Stimulated activated CD8-positive, alpha-beta memory T cell treated with anti-CD3 and anti-CD28 coated beads, Interleukin-12 subunit alpha, Interleukin-12 subunit beta, amount 100 ng/mL, for 24 hours (primary cell): ENCODE data around the gene OSBPL1A.

Source experiments
- DNase-seq: peaks from one replicate; pipeline ENCODE4 v3.0.0-alpha.2; 2020; ENCODE audit errors: extremely low read depth

The OSBPL1A gene

GRCh38 chr18:24341361-24341760, 56.3 kb downstream of the OSBPL1A start:
- no peak for DNase-seq

- DNase-seq: no peak
Measured at GRCh38 chr18:24333084-24333483, 64.5 kb downstream of the OSBPL1A start.

- no peak for DNase-seq
Measured at GRCh38 chr18:24326211-24326610, 71.4 kb downstream of the OSBPL1A start.

GRCh38 chr18:24322584-24323136, 75.0 kb downstream of the OSBPL1A start:
- DNase-seq: no peak

GRCh38 chr18:24321071-24321470, 76.6 kb downstream of the OSBPL1A start:
- DNase-seq: no peak

GRCh38 chr18:24319757-24320156, 77.9 kb downstream of the OSBPL1A start:
- no peak for DNase-seq

GRCh38 chr18:24317370-24317769, 80.3 kb downstream of the OSBPL1A start:
- DNase-seq: no peak

- no peak for DNase-seq
Measured at GRCh38 chr18:24315170-24315569, 82.5 kb downstream of the OSBPL1A start.

GRCh38 chr18:24306201-24306600, 91.4 kb downstream of the OSBPL1A start:
- no peak for DNase-seq

- DNase-seq: no peak
Measured at GRCh38 chr18:24300703-24301102, 96.9 kb downstream of the OSBPL1A start.

GRCh38 chr18:24296276-24296675, 101.3 kb downstream of the OSBPL1A start:
- DNase-seq: no peak

GRCh38 chr18:24293254-24293653, 104.4 kb downstream of the OSBPL1A start:
- no peak for DNase-seq

- no peak for DNase-seq
Measured at GRCh38 chr18:24278591-24278990, 119.0 kb downstream of the OSBPL1A start.

- no peak for DNase-seq
Measured at GRCh38 chr18:24277516-24278195, 120.0 kb downstream of the OSBPL1A start.

- DNase-seq: no peak
Measured at GRCh38 chr18:24276994-24277393, 120.6 kb downstream of the OSBPL1A start.

GRCh38 chr18:24274837-24275236, 122.8 kb downstream of the OSBPL1A start:
- DNase-seq: no peak

- DNase-seq: no peak
Measured at GRCh38 chr18:24273596-24273995, 124.0 kb downstream of the OSBPL1A start.

GRCh38 chr18:24272229-24272525, 125.4 kb downstream of the OSBPL1A start:
- no peak for DNase-seq

GRCh38 chr18:24271381-24272228, 126.0 kb downstream of the OSBPL1A start:
- no peak for DNase-seq

GRCh38 chr18:24270937-24271380, 126.7 kb downstream of the OSBPL1A start:
- DNase-seq: no peak

- DNase-seq: no peak
Measured at GRCh38 chr18:24270358-24270936, 127.2 kb downstream of the OSBPL1A start.

- DNase-seq: no peak
Measured at GRCh38 chr18:24268784-24269550, 128.7 kb downstream of the OSBPL1A start.
